ENCODE measurements around the gene SPRR2B. TPM values are rescaled to one million over a fixed set of nuclear protein-coding genes. Genes with fewer than 3 reads are reported as not detected.
"Not testable (repeated sequence)": the region's sequence is repeated elsewhere in the genome, so short reads cannot be mapped to it uniquely, and the experiment has no call there.

SPRR2B gene
- total and polyA plus RNA-seq, 12 donors = not detected

GRCh38 chr1:153058826-153059784 is 12.3 kb downstream of the SPRR2B start:
- Histone ChIP-seq H3K36me3 (no peaks in the 10 kb centered on the region), H3K4me3 (no peak overlapping the region), H3K9me3 (no peaks in the 10 kb centered on the region), H3K4me1 (no peaks in the 10 kb centered on the region), H3K27me3 (peaks cover 0 to 6% (median 0%) of the 10 kb centered on the region in 7 donors), H3K27ac (no peak overlapping the region)
- TF ChIP-seq CTCF (IDR thresholded peaks at IDR 0.05) = no peak
- DNase-seq (no peak), ATAC-seq (no peak)
- intact Hi-C loops (cut with DNase I) = no loop called here
- WGBS, 2 donors = 59 to 60% methylated on average over 6 of the region's 6 CpGs

DNA sequence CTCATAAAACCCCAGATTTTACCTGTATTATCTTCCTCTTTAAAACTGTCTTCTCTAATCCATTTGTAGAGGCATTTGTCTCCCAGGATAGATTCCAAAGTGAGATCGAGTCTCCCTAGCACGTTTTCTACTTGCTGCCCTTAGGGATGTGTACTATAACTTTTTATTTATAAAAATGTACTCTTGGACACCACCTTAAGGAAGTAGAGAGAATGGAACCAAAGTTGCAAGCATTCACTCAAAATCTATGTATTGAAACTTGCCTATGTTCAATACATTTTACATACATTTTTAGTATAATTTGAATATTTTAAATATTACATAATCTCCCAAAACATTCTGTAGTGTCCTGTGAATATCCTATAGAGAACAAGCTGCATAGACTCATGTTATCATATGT is 13.3 kb downstream of the SPRR2B start:
- Histone ChIP-seq H3K4me3 (no peak overlapping the region), H3K36me3 (no peaks in the 10 kb centered on the region), H3K9me3 (peaks cover 0 to 7% (median 1%) of the 10 kb centered on the region in 11 donors), H3K27ac (no peak overlapping the region), H3K4me1 (no peaks in the 10 kb centered on the region), H3K27me3 (peaks cover 0 to 6% (median 0%) of the 10 kb centered on the region in 7 donors)
- TF ChIP-seq CTCF (IDR thresholded peaks at IDR 0.05) = no peak
- no peak for ATAC-seq
- whole genome bisulfite sequencing, 2 donors = 67 to 73% methylated on average over 2 of the region's 2 CpGs
- no peak for DNase-seq
- intact Hi-C loops (cut with DNase I) = no loop called here

GRCh38 chr1:153057375-153057774 is 14.0 kb downstream of the SPRR2B start, which contains the start of gene SPRR2A:
Gene SPRR2A (minus strand): TSS chr1:153057512. CDS start chr1:153056735, 777 bp downstream.
- no peak within 1 kb of the TSS for H3K27ac ChIP-seq
- peaks cover 0 to 6% (median 0%) of the 10 kb centered on the region in 7 donors for H3K27me3 ChIP-seq
- intact Hi-C loops (cut with DNase I) = no loop called here
- H3K4me1 ChIP-seq = no peaks in the 10 kb centered on the region
- H3K4me3 ChIP-seq = no peak within 1 kb of the TSS
- H3K36me3 ChIP-seq = no peaks in the 10 kb centered on the region
- TF ChIP-seq CTCF (IDR thresholded peaks at IDR 0.05) = no peak
- WGBS, 2 donors = 54 to 60% methylated on average over 2 of the region's 2 CpGs
- peaks cover 0 to 15% (median 5%) of the 10 kb centered on the region in 11 donors for H3K9me3 ChIP-seq
- DNase-seq = no peak
- no peak for ATAC-seq

GRCh38 chr1:153056111-153056510 is 15.3 kb downstream of the SPRR2B start:
- H3K27me3 ChIP-seq; H3K36me3 ChIP-seq; H3K4me1 ChIP-seq; H3K4me3 ChIP-seq; ATAC-seq; H3K27ac ChIP-seq; DNase-seq; intact Hi-C loops (cut with DNase I): not testable (repeated sequence)
- peaks cover 0 to 15% (median 5%) of the 10 kb centered on the region in 11 donors for H3K9me3 ChIP-seq
- 38 to 45% methylated on average over 3 of the region's 3 CpGs for WGBS, 2 donors

DNA sequence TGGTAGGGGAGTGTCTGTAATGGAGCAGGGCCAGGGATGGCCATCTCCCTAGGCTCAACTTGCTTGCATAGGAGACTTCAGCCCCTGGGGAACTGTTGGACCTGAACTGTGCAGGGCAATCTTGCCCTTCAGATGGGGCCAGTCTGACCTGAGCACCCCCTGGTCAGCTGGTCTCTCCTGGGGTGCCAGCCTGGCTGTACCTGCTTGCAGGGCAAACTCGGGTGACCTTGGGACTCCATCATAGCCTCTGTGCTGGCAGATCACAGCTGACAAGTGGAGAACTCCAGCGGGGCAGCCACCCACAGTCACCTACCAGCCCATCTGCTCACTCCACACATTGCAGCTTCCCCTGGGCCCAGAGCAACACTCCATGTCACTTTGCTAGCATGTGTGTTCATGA is 22.2 kb downstream of the SPRR2B start:
- intact Hi-C loops (cut with DNase I) = no loop called here
- no peak for DNase-seq
- WGBS, 2 donors = 83 to 91% methylated on average over 2 of the region's 2 CpGs

More for the DNA sequence above, 22.2 kb downstream of the SPRR2B start:
- ATAC-seq = no peak
- no peaks in the 10 kb centered on the region for H3K4me1 ChIP-seq
- H3K4me3 ChIP-seq = no peak overlapping the region
- TF ChIP-seq CTCF (IDR thresholded peaks at IDR 0.05) = no peak
- no peak overlapping the region for H3K27ac ChIP-seq
- no peaks in the 10 kb centered on the region for H3K27me3 ChIP-seq
- peaks cover 0 to 15% (median 5%) of the 10 kb centered on the region in 11 donors for H3K9me3 ChIP-seq
- no peaks in the 10 kb centered on the region for H3K36me3 ChIP-seq

All from heart right ventricle (tissue), 16 donors.